RWPE2 (cell line): Measurements from ENCODE around the gene IL36B.

Source experiments
- ATAC-seq: fragments of 200-7000 bp; cut with Tn5 transposase; 3 replicates; pipeline ENCODE4 v1.9.1; 2021; ENCODE audit warnings: low read depth
- DNase-seq: peaks from one replicate; pipeline ENCODE4 v3.0.0-alpha.2; 2020; ENCODE audit warnings: low spot score
- H3K27ac ChIP-seq: fragments of 450-650 bp; 2 replicates; pipeline ENCODE4 v1.5.1; 2017; ENCODE audit warnings: mild to moderate bottlenecking; ENCODE audit not compliant: poor library complexity, severe bottlenecking
- H3K27me3 ChIP-seq: fragments of 250-450 bp; sonication (Bioruptor Pico); 2 replicates; pipeline ENCODE4 v1.5.1; 2021; ENCODE audit warnings: mild to moderate bottlenecking, moderate library complexity; ENCODE audit not compliant: insufficient read depth, poor library complexity, severe bottlenecking
- H3K36me3 ChIP-seq: fragments of 250-450 bp; sonication (Bioruptor Pico); 2 replicates; pipeline ENCODE4 v1.5.1; 2020; ENCODE audit warnings: low read depth, mild to moderate bottlenecking, moderate library complexity
- H3K4me1 ChIP-seq: fragments of 250-450 bp; sonication (Bioruptor Pico); 2 replicates; pipeline ENCODE4 v1.5.1; 2021; ENCODE audit warnings: mild to moderate bottlenecking, moderate library complexity; ENCODE audit not compliant: insufficient read depth, poor library complexity, severe bottlenecking
- H3K4me3 ChIP-seq: fragments of 250-450 bp; sonication (Bioruptor Pico); 2 replicates; pipeline ENCODE4 v1.5.1; 2021; ENCODE audit warnings: mild to moderate bottlenecking, moderate library complexity; ENCODE audit not compliant: severe bottlenecking
- H3K9me3 ChIP-seq: fragments of 250-450 bp; sonication (Bioruptor Pico); 2 replicates; pipeline ENCODE4 v1.5.1; 2021; ENCODE audit warnings: mild to moderate bottlenecking, moderate library complexity; ENCODE audit not compliant: severe bottlenecking
- CTCF ChIP-seq: fragments of 450-650 bp; IDR thresholded peaks from one replicate; pipeline ENCODE4 v1.5.1; 2017; ENCODE audit warnings: mild to moderate bottlenecking, moderate library complexity; ENCODE audit not compliant: poor library complexity, severe bottlenecking

The IL36B gene

GRCh38 chr2:113009622-113010021 is 43.0 kb downstream of the IL36B start:
- no peak for DNase-seq
- no peaks in the 10 kb centered on the region for H3K9me3 ChIP-seq
- TF ChIP-seq CTCF, result no peak
- H3K4me1 ChIP-seq, result no peaks in the 10 kb centered on the region
- no peaks in the 10 kb centered on the region for H3K27me3 ChIP-seq
- no peak overlapping the region for H3K4me3 ChIP-seq
- no peak for ATAC-seq
- H3K36me3 ChIP-seq, result no peaks in the 10 kb centered on the region
- H3K27ac ChIP-seq, result no peak overlapping the region

- Histone ChIP-seq H3K9me3 (no peaks in the 10 kb centered on the region), H3K4me1 (no peaks in the 10 kb centered on the region), H3K27me3 (no peaks in the 10 kb centered on the region), H3K4me3 (no peak overlapping the region), H3K27ac (no peak overlapping the region), H3K36me3 (no peaks in the 10 kb centered on the region)
- DNase-seq (no peak), ATAC-seq (no peak)
- no peak for TF ChIP-seq CTCF
These were observed 45.4 kb downstream of the IL36B start for GRCh38 chr2:113007250-113007649.

- H3K9me3 ChIP-seq, result no peaks in the 10 kb centered on the region
- H3K36me3 ChIP-seq, result no peaks in the 10 kb centered on the region
- no peaks in the 10 kb centered on the region for H3K4me1 ChIP-seq
- H3K27me3 ChIP-seq, result no peaks in the 10 kb centered on the region
- no peak for DNase-seq
- TF ChIP-seq CTCF, result no peak
- no peak within 1 kb of the TSS for H3K27ac ChIP-seq
- H3K4me3 ChIP-seq, result no peak within 1 kb of the TSS
- ATAC-seq, result no peak
These were observed 47.6 kb downstream of the IL36B start, which contains the start of gene IL36A for GRCh38 chr2:113005030-113005509. Gene IL36A, plus strand, starts transcription at chr2:113005459. Its CDS starts 413 bp downstream, at chr2:113005872.

- DNase-seq (no peak), ATAC-seq (no peak)
- no peak for TF ChIP-seq CTCF
- no peaks in the 10 kb centered on the region for H3K36me3 ChIP-seq
- no peaks in the 10 kb centered on the region for H3K27me3 ChIP-seq
- H3K4me3 ChIP-seq, result no peak overlapping the region
- H3K4me1 ChIP-seq, result no peaks in the 10 kb centered on the region
- H3K27ac ChIP-seq, result no peak overlapping the region
- no peaks in the 10 kb centered on the region for H3K9me3 ChIP-seq
These were observed 50.0 kb downstream of the IL36B start for GRCh38 chr2:113002677-113003076.

GRCh38 chr2:113000436-113000835 is 52.2 kb downstream of the IL36B start:
- no peaks in the 10 kb centered on the region for H3K36me3 ChIP-seq
- ATAC-seq (no peak), DNase-seq (no peak)
- H3K9me3 ChIP-seq, result no peaks in the 10 kb centered on the region
- H3K4me1 ChIP-seq, result no peaks in the 10 kb centered on the region
- H3K4me3 ChIP-seq, result no peak overlapping the region
- no peak for TF ChIP-seq CTCF
- no peaks in the 10 kb centered on the region for H3K27me3 ChIP-seq
- H3K27ac ChIP-seq, result no peak overlapping the region
